AML-193 (cell line): ENCODE data around the gene SPATA45.

Experiments used
- DNase-seq, 2 experiments: peaks; one replicate each; lab custom pipeline; 2025; lab: John Stamatoyannopoulos, UW

SPATA45 gene

GRCh38 chr1:212780759-212781158 lies 66.7 kb downstream of the SPATA45 start:
- no peak for DNase-seq
